HepG2 (cell line): ENCODE measurements around the gene CAMK1. TPM values are rescaled to one million over a fixed set of nuclear protein-coding genes. Genes with fewer than 3 reads are reported as not detected.
A peak's percentile ranks its signal among the peaks of the same experiment; 100 is the strongest.

Experiments used
- ATAC-seq: fragments of 200-7000 bp; cut with Tn5 transposase; 3 replicates; pipeline ENCODE4 v1.9.1; 2020; ENCODE audit warnings: mild to moderate bottlenecking, moderate library complexity
- BruUV-seq: library from RNA; stranded (reverse); fragments of 400-500 nt; replicated peaks from 2 replicates; lab custom pipeline; 2021; lab: Mats Ljungman, UMichigan
- CTCF ChIA-PET: fragments of 300-600 bp; formaldehyde crosslinking; extraction: SDS; loops from one replicate; lab custom pipeline; 2021; ENCODE audit warnings: low total read pairs, inconsistent platforms, low intra/inter-chr PET ratio; lab: Yijun Ruan, JAX
- POLR2A ChIA-PET: fragments of 350-600 bp; sonication (Branson Sonifier 250); formaldehyde crosslinking; loops from one replicate; lab custom pipeline; 2020; ENCODE audit warnings: antibody characterized with exemption, inconsistent platforms; lab: Yijun Ruan, JAX
- DNase-seq: peaks from one replicate; pipeline ENCODE4 v3.0.0-alpha.2; 2015; ENCODE audit warnings: low spot score
- FAIRE-seq: peaks from 3 replicates; lab custom pipeline; 2011; peaks lifted over from hg19 to GRCh38; lab: Jason Lieb, UNC
- H2AFZ ChIP-seq: one replicate; pipeline ENCODE4 v1.6.1; 2011; ENCODE audit warnings: low read length, inconsistent platforms
- H3K27ac ChIP-seq: fragments of 300-600 bp; 3 replicates; pipeline ENCODE4 v1.8.0; 2011; ENCODE audit warnings: mixed run types, mild to moderate bottlenecking, mixed read lengths, low read length, inconsistent platforms; ENCODE audit not compliant: insufficient read depth; ENCODE audit errors: extremely low read length
- H3K27me3 ChIP-seq, 2 experiments: fragments of 200-600 bp in 1 of 2; 2 replicates in 1 of 2; 3 replicates in 1 of 2; pipeline versions ENCODE4 v1.6.0 to v1.8.0; 2011; ENCODE audit warnings: low read length in 2 of 2, mild to moderate bottlenecking in 2 of 2, moderate library complexity in 2 of 2, inconsistent platforms in 1 of 2; ENCODE audit not compliant: insufficient read depth in 2 of 2, control insufficient read depth in 1 of 2
- H3K36me3 ChIP-seq, 2 experiments: fragments of 200-600 bp in 1 of 2; replicated peaks in 1 of 2; 2 replicates in 1 of 2; 3 replicates in 1 of 2; pipeline versions ENCODE4 v1.5.1 to v1.8.0; 2011; ENCODE audit warnings: low read length in 2 of 2, inconsistent platforms in 1 of 2; ENCODE audit not compliant: insufficient read depth in 2 of 2, control insufficient read depth in 1 of 2
- H3K4me1 ChIP-seq: 2 replicates; pipeline ENCODE4 v1.5.1; 2012; ENCODE audit warnings: low read length, inconsistent platforms; ENCODE audit not compliant: insufficient read depth
- H3K4me2 ChIP-seq: 2 replicates; pipeline ENCODE4 v1.6.0; 2011; ENCODE audit warnings: low read depth, low read length, inconsistent platforms
- H3K4me3 ChIP-seq, 3 experiments: fragments of 200-600 bp in 1 of 3; sonication (generic), shearing (Covaris generic) in 1 of 3; replicated peaks in 1 of 3; 2 replicates each; pipeline ENCODE4 v1.5.1; 2011 to 2016; ENCODE audit warnings: low read length in 3 of 3, inconsistent platforms in 2 of 3, low read depth in 2 of 3, mild to moderate bottlenecking in 2 of 3, control low read depth in 1 of 3, mixed read lengths in 1 of 3; ENCODE audit not compliant: insufficient read depth in 1 of 3
- H3K79me2 ChIP-seq: one replicate; pipeline ENCODE4 v1.6.1; 2011; ENCODE audit warnings: low read length, inconsistent platforms; ENCODE audit not compliant: insufficient read depth
- H3K9ac ChIP-seq: 2 replicates; pipeline ENCODE4 v1.6.0; 2011; ENCODE audit warnings: mild to moderate bottlenecking, low read depth, low read length, inconsistent platforms; ENCODE audit not compliant: insufficient read depth
- H3K9me3 ChIP-seq: 2 replicates; pipeline ENCODE4 v1.5.1; 2012; ENCODE audit warnings: mild to moderate bottlenecking, low read length
- H4K20me1 ChIP-seq: 2 replicates; pipeline ENCODE4 v1.6.0; 2011; ENCODE audit warnings: inconsistent platforms, mild to moderate bottlenecking, low read length, moderate library complexity; ENCODE audit not compliant: insufficient read depth
- ETS1 ChIP-seq: sonication (generic); formaldehyde crosslinking; IDR thresholded peaks from 2 replicates; pipeline ENCODE4 v1.4.0; 2020; ENCODE audit warnings: missing genetic modification reagents
- PATZ1 ChIP-seq: sonication (generic); formaldehyde crosslinking; IDR thresholded peaks from 2 replicates; pipeline ENCODE4 v1.4.0; 2020; ENCODE audit warnings: missing genetic modification reagents
- PRDM15 ChIP-seq: sonication (generic); formaldehyde crosslinking; IDR thresholded peaks from 2 replicates; pipeline ENCODE4 v1.4.0; 2020; ENCODE audit warnings: missing genetic modification reagents
- PTBP1 ChIP-seq: fragments of 200-400 bp; formaldehyde crosslinking; IDR thresholded peaks from 2 replicates; pipeline ENCODE4 v1.6.1; 2018; ENCODE audit warnings: low read length, low read depth; ENCODE audit not compliant: poor library complexity, severe bottlenecking
- REXO4 ChIP-seq: sonication (generic); formaldehyde crosslinking; IDR thresholded peaks from 2 replicates; pipeline ENCODE4 v1.8.0; 2022; ENCODE audit warnings: missing genetic modification reagents, mild to moderate bottlenecking, borderline replicate concordance
- SAP130 ChIP-seq: IDR thresholded peaks from 2 replicates; pipeline ENCODE4 v1.6.1; 2016; ENCODE audit warnings: low read depth
- SP2 ChIP-seq: sonication (generic); formaldehyde crosslinking; IDR thresholded peaks from 2 replicates; pipeline ENCODE4 v1.5.1; 2020; ENCODE audit warnings: mild to moderate bottlenecking, missing genetic modification reagents
- YEATS2 ChIP-seq: sonication (generic); formaldehyde crosslinking; IDR thresholded peaks from 2 replicates; pipeline ENCODE4 v1.4.0; 2020; ENCODE audit warnings: missing genetic modification reagents, borderline replicate concordance
- WGBS: methylation state at CpG from one replicate; pipeline ENCODE4 v1.1.6; 2017; ENCODE audit warnings: low lambda C conversion rate; 5-methylcytosine and 5-hydroxymethylcytosine counted together
- in situ Hi-C: cut with HindIII; loops from 2 replicates; pipeline ENCODE4 v1.10.0; 2017; ENCODE audit warnings: low pct_unique_long_range_greater_than_20kb; ENCODE audit not compliant: extremely low pct_ligation_motif_present
- intact Hi-C: fragments of 100-400 bp; cut with micrococcal nuclease; formaldehyde crosslinking; loops from one replicate; pipeline ENCODE4 v1.10.0; 2022; ENCODE audit not compliant: unreplicated experiment
- polyA plus RNA-seq, 8 experiments: library from polyadenylated mRNA; depleted of rRNA in 3 of 8; stranded (reverse) in 7 of 8; unstranded in 1 of 8; fragments of >200 nt; fragmentation: Illumina TruSeq in 4 of 8; extraction: Trizol in 4 of 8; gene quantifications; 2 replicates each; pipeline versions ENCODE4 v1.2.1 to v1.2.3, GENCODE V29; 2011 to 2016; ENCODE audit warnings: low read depth in 4 of 8, missing spikeins in 1 of 8, mixed read lengths in 1 of 8; ENCODE audit not compliant: insufficient read depth in 1 of 8
- total RNA-seq, 5 experiments: library from RNA; depleted of rRNA; stranded (reverse); fragments of >200 nt; fragmentation: Illumina TruSeq; extraction: Trizol; gene quantifications; 2 replicates each; pipeline ENCODE4 v1.2.3, GENCODE V29; 2016; ENCODE audit warnings: low read depth in 1 of 5

The CAMK1 gene
- total and polyA plus RNA-seq, 2 of the 13 experiments (the other 11 are each of a cell fraction or from before 2014, with no cell fraction given), result 26.4 to 53.3 TPM

GRCh38 chr3:9749645-9750555 is 19.8 kb downstream of the CAMK1 start, which contains the start of gene OGG1:
Gene OGG1, plus strand, starts transcription at chr3:9749952. Its CDS starts 335 bp downstream, at chr3:9750287.
- intact Hi-C loops, result loop anchor here (1.0 kb wide), 1 partner anchor 19 kb away; the partner anchor contains the start of gene BRPF1
- H3K4me2 ChIP-seq, result peak within 1 kb of the TSS; percentile 90
- H3K9me3 ChIP-seq, result no peaks in the 10 kb centered on the region
- ATAC-seq (peak; percentile 95), DNase-seq (peak; percentile 96), FAIRE-seq (peak; percentile 96)
- H3K36me3 ChIP-seq, result peaks cover 32 to 42% of the 10 kb centered on the region in 2 experiments
- H3K9ac ChIP-seq, result peak within 1 kb of the TSS; percentile 77
- H2AFZ ChIP-seq, result peak within 1 kb of the TSS; percentile 72
- peak within 1 kb of the TSS; percentile 83 to 93 (median 89) for H3K4me3 ChIP-seq
- ChIA-PET CTCF (no interaction called here), POLR2A (interaction anchor here (1.0 to 4.0 kb wide), 15 partner anchors 10 to 498 kb away, joined by 3 to 50 read pairs (median 6); partner anchors contain the start of genes ARPC4, BRPF1, CAMK1 and MTMR14)
- in situ Hi-C loops, result no loop called here
- peaks cover 13% of the 10 kb centered on the region for H3K79me2 ChIP-seq
- H4K20me1 ChIP-seq, result no peaks in the 10 kb centered on the region
- 1% methylated on average over 34 of the region's 60 CpGs for WGBS
- TSS peak; percentile 51 for BruUV-seq
- peak within 1 kb of the TSS; percentile 72 for H3K27ac ChIP-seq
- H3K4me1 ChIP-seq, result peaks cover 19% of the 10 kb centered on the region
- no peaks in the 10 kb centered on the region for H3K27me3 ChIP-seq
- TF ChIP-seq YEATS2 (CRISPR knock-in tag) (peak; percentile 81; the same call in 1 of the 2 replicates), PATZ1 (peak; percentile 64; the same call in 1 of the 2 replicates), SP2 (CRISPR knock-in tag) (peak; percentile 87), SAP130 (CRISPR knock-in tag) (peak; percentile 90), ETS1 (no peak), PRDM15 (CRISPR knock-in tag) (no peak), PTBP1 (peak; percentile 28), REXO4 (CRISPR knock-in tag) (no peak)
